T-helper 17 cell (primary cell): ENCODE measurements around the gene MMEL1. TPM values are rescaled to one million over a fixed set of nuclear protein-coding genes. Genes with fewer than 3 reads are reported as not detected.
A peak's percentile ranks its signal among the peaks of the same experiment; 100 is the strongest.

Experiments
- ATAC-seq: fragments of 150-1000 bp; cut with Tn5 transposase; 2 replicates; pipeline ENCODE4 v1.10.0; 2021; ENCODE audit warnings: mild to moderate bottlenecking, moderate library complexity
- DNase-seq, 3 donors: peaks; one replicate each; pipeline versions ENCODE4 v3.0.0 to v3.0.0-alpha.2; 2020 to 2021
- H3K9me3 ChIP-seq: one replicate; pipeline ENCODE4 v1.7.0; 2013; ENCODE audit warnings: low read length, mild to moderate bottlenecking; ENCODE audit not compliant: control insufficient read depth, poor library complexity, severe bottlenecking
- H3K27ac Mint-ChIP-seq: one replicate; pipeline ENCODE4 v1.8.0; 2022; ENCODE audit warnings: mild to moderate bottlenecking, moderate library complexity, mixed read lengths
- H3K27me3 Mint-ChIP-seq: one replicate; pipeline ENCODE4 v1.8.0; 2022; ENCODE audit warnings: mixed read lengths
- H3K36me3 Mint-ChIP-seq: one replicate; pipeline ENCODE4 v1.8.0; 2022; ENCODE audit warnings: low read depth, mixed read lengths
- H3K4me1 Mint-ChIP-seq: one replicate; pipeline ENCODE4 v1.8.0; 2022; ENCODE audit warnings: mild to moderate bottlenecking, mixed read lengths
- H3K4me3 Mint-ChIP-seq: one replicate; pipeline ENCODE4 v1.8.0; 2022; ENCODE audit warnings: mild to moderate bottlenecking, moderate library complexity, mixed read lengths
- total RNA-seq, 4 donors: library from RNA in 2 of 4; stranded (reverse) in 2 of 4; gene quantifications; one replicate each; pipeline ENCODE4 v1.2.3 and lab custom pipeline; 2022 to 2026

MMEL1 gene
- total RNA-seq, 2 donors from 2014 or later, result 0.94 to 3.8 TPM

DNA sequence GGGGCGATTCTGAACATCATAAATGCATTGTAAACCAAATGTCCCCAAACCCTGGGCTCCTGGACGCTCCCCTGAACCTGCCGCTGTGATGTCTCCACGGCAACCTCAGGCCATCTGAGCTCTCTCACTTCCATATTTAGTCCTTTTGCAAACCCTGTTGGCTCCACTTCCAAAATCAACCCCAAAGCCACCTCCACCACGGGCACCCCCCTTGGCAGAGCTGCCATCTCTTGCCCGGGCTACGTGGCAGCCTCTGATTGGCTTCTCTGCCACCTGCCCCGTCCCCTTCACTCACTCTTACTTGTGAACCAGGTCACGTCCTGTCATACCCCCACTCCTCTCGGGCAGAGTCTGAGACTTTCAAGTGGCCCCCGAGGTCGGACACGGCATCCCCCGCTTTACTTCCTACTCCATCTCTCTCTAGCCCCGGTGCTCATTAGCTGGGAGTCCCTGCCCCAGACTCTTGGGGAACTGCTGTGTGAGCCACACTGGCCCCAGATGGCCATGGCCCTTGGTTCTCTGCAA is 30.4 kb downstream of the MMEL1 start:
- no peaks in the 10 kb centered on the region for H3K9me3 ChIP-seq
- Mint-ChIP-seq H3K27ac (no peak overlapping the region), H3K4me1 (peaks cover 3% of the 10 kb centered on the region), H3K27me3 (peaks cover 19% of the 10 kb centered on the region), H3K4me3 (no peak overlapping the region), H3K36me3 (no peaks in the 10 kb centered on the region)
- ATAC-seq (no peak), DNase-seq (no peak)

DNA sequence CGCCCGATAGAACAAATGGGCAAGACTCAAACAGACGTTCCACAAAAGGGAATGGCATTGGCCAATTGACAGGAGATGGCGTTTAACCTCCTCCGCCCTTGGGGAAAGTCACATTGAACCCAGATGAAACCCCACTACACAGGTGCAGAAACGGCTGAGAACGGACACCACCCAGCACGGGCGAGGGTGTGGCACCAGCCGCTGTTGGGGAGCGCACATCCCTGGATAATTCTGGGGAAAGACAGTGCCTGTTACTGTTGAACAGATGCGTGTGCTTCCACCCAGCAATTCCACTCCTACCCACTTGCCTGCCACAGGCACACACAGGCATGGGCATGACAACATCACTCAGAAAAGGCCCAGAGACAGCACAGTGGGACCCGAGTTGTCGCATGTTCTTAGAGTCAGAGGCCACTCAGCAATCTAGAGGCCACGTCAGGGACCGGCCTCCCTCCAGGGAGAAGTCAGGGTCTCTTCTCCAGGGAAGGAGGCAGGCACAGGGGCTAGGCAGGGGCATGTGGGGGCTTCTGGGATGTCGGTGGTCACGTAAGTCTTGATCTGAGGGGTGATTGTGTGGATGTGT is 31.0 kb downstream of the MMEL1 start:
- no peaks in the 10 kb centered on the region for H3K9me3 ChIP-seq
- H3K27me3 Mint-ChIP-seq, result peaks cover 19% of the 10 kb centered on the region
- ATAC-seq (no peak), DNase-seq (no peak)
- H3K4me3 Mint-ChIP-seq, result no peak overlapping the region
- H3K4me1 Mint-ChIP-seq, result peaks cover 3% of the 10 kb centered on the region
- H3K27ac Mint-ChIP-seq, result no peak overlapping the region
- no peaks in the 10 kb centered on the region for H3K36me3 Mint-ChIP-seq

GRCh38 chr1:2598329-2598931 is 34.4 kb downstream of the MMEL1 start:
- Mint-ChIP-seq H3K27ac (no peak overlapping the region), H3K4me1 (peaks cover 3% of the 10 kb centered on the region), H3K27me3 (peaks cover 19% of the 10 kb centered on the region), H3K36me3 (no peaks in the 10 kb centered on the region), H3K4me3 (no peak overlapping the region)
- H3K9me3 ChIP-seq, result no peaks in the 10 kb centered on the region
- DNase-seq, result no peak
- ATAC-seq, result no peak

- DNase-seq, result no peak
- no peak overlapping the region for H3K4me3 Mint-ChIP-seq
These were observed 35.1 kb downstream of the MMEL1 start for GRCh38 chr1:2597441-2598328.

GRCh38 chr1:2596530-2597333 is 36.1 kb downstream of the MMEL1 start:
- Mint-ChIP-seq H3K27me3 (peaks cover 6% of the 10 kb centered on the region), H3K36me3 (no peaks in the 10 kb centered on the region), H3K4me1 (peaks cover 5% of the 10 kb centered on the region), H3K27ac (no peak overlapping the region), H3K4me3 (no peak overlapping the region)
- ATAC-seq (no peak), DNase-seq (no peak)
- H3K9me3 ChIP-seq, result no peaks in the 10 kb centered on the region

More at GRCh38 chr1:2597441-2598328, 35.1 kb downstream of the MMEL1 start:
- H3K4me1 Mint-ChIP-seq, result peaks cover 4% of the 10 kb centered on the region
- no peak for ATAC-seq
- no peak overlapping the region for H3K27ac Mint-ChIP-seq
- H3K36me3 Mint-ChIP-seq, result no peaks in the 10 kb centered on the region
- peaks cover 16% of the 10 kb centered on the region for H3K27me3 Mint-ChIP-seq
- no peaks in the 10 kb centered on the region for H3K9me3 ChIP-seq

GRCh38 chr1:2595812-2596529 is 36.8 kb downstream of the MMEL1 start:
- H3K27me3 Mint-ChIP-seq, result no peaks in the 10 kb centered on the region
- no peaks in the 10 kb centered on the region for H3K36me3 Mint-ChIP-seq
- H3K4me1 Mint-ChIP-seq, result peaks cover 6% of the 10 kb centered on the region
- DNase-seq (no peak), ATAC-seq (no peak)
- no peak overlapping the region for H3K4me3 Mint-ChIP-seq
- H3K9me3 ChIP-seq, result no peaks in the 10 kb centered on the region
- H3K27ac Mint-ChIP-seq, result no peak overlapping the region

DNA sequence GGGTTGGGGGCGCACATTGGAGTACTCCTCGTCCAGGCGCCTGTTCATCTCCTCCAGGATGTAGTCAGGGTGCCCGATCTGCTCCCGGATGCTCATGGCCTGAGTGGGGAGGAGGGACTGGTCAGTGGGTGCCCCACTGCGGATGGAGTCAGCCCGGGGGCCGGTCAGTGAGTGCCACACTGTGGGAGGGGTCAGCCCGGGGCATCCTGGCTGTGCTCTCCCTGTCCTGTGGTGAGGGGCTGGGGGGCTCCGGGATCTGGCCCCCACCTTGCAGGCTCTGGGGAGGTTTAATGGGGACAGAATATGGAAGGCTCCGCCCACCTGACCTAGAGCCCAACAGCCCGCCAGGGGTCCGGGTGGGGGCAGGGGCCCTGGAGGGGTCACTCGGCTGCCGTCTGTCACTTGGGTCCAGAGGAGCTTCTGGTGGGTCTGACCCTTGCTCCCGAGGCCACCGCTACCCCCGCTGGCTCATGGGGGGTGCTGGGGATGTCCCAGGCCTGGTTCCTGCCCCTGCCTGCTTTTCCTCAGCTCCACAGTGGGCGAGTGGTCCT is 37.5 kb downstream of the MMEL1 start:
- Mint-ChIP-seq H3K4me1 (peaks cover 6% of the 10 kb centered on the region), H3K36me3 (no peaks in the 10 kb centered on the region), H3K27ac (no peak overlapping the region), H3K27me3 (no peaks in the 10 kb centered on the region), H3K4me3 (no peak overlapping the region)
- H3K9me3 ChIP-seq, result no peaks in the 10 kb centered on the region
- DNase-seq, result peak in 1 of 3 donors; percentile 8
- no peak for ATAC-seq

GRCh38 chr1:2594641-2595131 is 38.1 kb downstream of the MMEL1 start:
- DNase-seq, result no peak
- no peak overlapping the region for H3K27ac Mint-ChIP-seq
- no peaks in the 10 kb centered on the region for H3K9me3 ChIP-seq
- no peaks in the 10 kb centered on the region for H3K36me3 Mint-ChIP-seq
- no peaks in the 10 kb centered on the region for H3K27me3 Mint-ChIP-seq
- no peak overlapping the region for H3K4me3 Mint-ChIP-seq
- no peak for ATAC-seq
- peaks cover 6% of the 10 kb centered on the region for H3K4me1 Mint-ChIP-seq

DNA sequence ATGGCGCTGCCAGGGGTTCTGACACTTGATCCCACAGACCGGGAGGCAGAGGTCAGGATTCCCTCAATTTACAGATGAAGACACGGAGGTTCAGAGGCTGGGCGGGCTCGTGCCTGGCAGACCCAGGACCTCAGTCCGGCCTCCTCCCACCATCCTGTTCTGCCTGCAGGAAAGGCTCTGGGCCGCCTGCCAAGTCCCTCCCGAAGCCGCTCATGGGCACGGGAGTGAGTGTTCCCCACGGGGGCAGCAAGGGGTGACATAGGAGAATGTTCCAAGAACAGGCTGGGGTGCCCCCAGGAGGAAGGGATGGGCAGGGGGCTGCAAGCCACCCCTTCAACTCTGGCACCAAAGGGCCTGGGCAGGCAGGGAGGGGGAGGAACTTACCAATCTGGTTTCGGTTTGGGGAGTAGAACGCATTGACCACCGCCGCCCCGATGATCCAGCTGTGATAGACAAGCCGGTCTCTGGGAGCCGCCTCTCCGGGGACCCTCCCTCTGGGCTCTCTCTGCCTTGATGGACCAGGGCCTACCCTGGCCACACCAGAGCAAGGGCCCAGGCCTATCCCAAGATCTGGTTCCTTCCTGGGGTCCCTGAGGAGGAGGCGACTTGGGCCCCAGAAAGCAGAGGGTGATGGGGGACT is 38.7 kb downstream of the MMEL1 start:
- Mint-ChIP-seq H3K36me3 (no peaks in the 10 kb centered on the region), H3K4me1 (peaks cover 6% of the 10 kb centered on the region), H3K4me3 (no peak overlapping the region), H3K27me3 (no peaks in the 10 kb centered on the region), H3K27ac (no peak overlapping the region)
- DNase-seq (no peak), ATAC-seq (no peak)
- H3K9me3 ChIP-seq, result no peaks in the 10 kb centered on the region

DNA sequence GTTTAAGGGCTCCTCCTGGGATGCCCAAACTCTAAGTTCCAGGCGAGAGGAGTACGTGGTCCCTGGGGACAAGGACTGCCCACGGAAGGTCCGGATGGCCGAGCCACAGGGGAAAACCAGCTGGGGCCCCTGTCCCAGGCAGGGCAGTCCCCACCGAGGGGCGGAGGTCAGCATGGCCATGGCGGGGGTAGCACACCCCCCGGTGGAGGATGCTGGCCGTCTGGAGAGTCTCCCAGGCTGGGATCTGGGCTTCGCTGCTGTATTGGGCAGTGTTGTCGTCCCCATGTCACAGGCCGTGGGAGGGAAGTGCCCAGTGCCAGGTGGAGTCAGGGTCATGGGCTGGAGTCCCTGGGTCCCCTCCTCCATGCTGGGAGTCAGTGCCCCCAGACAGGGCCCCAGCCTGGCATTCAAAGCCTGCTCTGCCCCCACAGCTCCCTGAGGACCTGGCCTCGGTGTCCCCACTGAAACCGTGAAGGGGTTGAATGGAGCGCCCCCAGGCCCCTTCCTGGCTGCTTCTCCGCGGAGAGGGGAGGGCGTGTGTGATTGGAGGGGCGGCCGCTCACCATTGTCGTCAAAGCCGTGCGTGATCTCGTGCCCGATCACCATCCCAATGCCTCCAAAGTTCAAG is 39.5 kb downstream of the MMEL1 start:
- Mint-ChIP-seq H3K27me3 (no peaks in the 10 kb centered on the region), H3K4me3 (no peak overlapping the region), H3K36me3 (no peaks in the 10 kb centered on the region), H3K4me1 (peaks cover 6% of the 10 kb centered on the region), H3K27ac (no peak overlapping the region)
- DNase-seq, result peak in 1 of 3 donors; percentile 3
- no peak for ATAC-seq
- no peaks in the 10 kb centered on the region for H3K9me3 ChIP-seq

- Mint-ChIP-seq H3K4me3 (peak overlapping the region; percentile 25), H3K27me3 (no peaks in the 10 kb centered on the region), H3K27ac (no peak overlapping the region), H3K4me1 (peaks cover 6% of the 10 kb centered on the region), H3K36me3 (no peaks in the 10 kb centered on the region)
- H3K9me3 ChIP-seq, result no peaks in the 10 kb centered on the region
- no peak for ATAC-seq
- DNase-seq, result no peak
These were observed 40.1 kb downstream of the MMEL1 start for GRCh38 chr1:2592672-2593071.
